ENCODE measurements around the gene MRPS18A.

The MRPS18A gene

GRCh38 chr6:43699564-43700186 is 12.1 kb upstream of the MRPS18A start:
- no peak for DNase-seq (ENCODE audit: low read depth in 2 of 2, low spot score in 1 of 2)

- no peak for DNase-seq (ENCODE audit: low read depth in 2 of 2, low spot score in 1 of 2)
Measured at GRCh38 chr6:43698584-43699349, 11.2 kb upstream of the MRPS18A start.

DNA sequence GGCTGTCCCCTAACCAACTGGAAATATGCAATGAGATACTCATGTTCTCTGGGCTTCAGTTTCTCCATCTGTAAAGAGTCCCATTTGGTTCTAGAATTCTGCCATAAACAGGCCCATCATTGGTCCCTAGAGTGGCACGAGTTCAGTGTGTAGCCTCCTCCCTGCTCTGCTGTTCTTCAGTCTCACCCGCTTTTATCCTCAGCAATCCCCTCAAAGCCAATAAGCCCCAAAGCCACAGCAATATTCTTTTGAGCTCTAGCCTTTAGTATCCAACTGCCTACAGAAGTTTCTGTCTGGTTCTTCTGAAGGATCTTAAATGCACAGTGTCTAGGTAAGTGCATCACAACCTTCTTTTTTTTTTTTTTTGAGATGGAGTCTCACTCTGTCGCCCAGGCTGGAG is 9.8 kb upstream of the MRPS18A start:
- DNase-seq (ENCODE audit: low read depth in 2 of 2, low spot score in 1 of 2): no peak

- no peak for DNase-seq (ENCODE audit: low read depth in 2 of 2, low spot score in 1 of 2)
Measured at GRCh38 chr6:43695967-43696291, 8.3 kb upstream of the MRPS18A start.

- DNase-seq (ENCODE audit: low read depth in 2 of 2, low spot score in 1 of 2): no peak
Measured at GRCh38 chr6:43695215-43695966, 7.8 kb upstream of the MRPS18A start.

DNA sequence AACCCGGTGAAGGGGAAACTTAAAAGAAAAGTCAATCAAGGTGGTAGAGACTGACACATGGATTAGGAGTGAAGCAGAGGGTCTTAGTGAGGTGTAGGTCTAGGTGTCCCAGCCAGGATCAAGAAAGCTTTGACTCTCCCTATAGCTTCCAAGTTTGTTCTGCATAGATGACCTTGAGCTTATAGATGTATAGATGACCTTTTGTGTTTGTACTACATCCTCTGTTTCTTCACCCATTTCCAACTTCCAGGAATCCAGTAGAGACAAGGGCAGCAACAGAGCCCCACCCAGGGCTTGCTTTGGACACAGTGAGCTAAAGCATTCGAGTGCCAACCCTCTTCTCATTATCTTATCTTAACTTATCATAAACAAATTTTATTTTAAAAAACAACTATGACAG is 1.8 kb upstream of the MRPS18A start:
- no peak for DNase-seq (ENCODE audit: low read depth in 2 of 2, low spot score in 1 of 2)

- DNase-seq (ENCODE audit: low read depth in 2 of 2, low spot score in 1 of 2): no peak
Measured at GRCh38 chr6:43687079-43687436, 533 bp downstream of the MRPS18A start.

DNA sequence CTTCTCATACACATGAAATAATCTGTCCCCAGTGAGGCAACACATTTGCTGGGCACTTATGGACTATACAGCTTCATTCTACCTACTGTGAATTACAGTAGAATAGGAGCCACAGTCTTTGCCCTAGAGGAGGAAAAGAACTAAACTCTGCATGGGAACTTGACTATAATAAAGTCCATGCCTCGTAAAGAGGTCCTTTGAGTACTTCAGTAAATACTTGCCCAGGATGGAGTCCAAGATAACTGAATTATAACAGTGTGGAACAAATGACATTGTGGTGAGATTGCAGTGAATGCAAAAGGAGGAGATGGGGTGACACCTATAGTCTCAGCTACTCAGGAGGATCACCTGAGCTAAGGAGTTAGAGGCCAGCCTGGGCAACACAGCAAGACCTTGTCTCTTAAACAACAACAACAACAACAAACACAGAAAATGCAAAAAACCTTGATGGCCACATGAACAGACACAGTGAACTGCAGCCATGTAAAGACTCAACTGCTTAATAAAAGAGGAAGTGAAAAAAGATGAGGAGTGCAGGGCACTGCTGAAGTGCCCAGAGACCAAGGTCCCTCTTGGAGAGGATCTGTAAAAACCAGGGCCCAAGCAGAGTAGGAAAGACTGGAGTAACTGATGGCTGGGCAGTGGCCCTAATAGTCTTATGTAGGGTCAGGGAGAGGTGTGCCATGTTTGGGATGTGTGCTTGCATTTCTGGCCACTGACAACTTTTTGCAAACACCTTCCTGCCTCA is 3.7 kb downstream of the MRPS18A start:
- DNase-seq (ENCODE audit: low read depth in 2 of 2, low spot score in 1 of 2): no peak

- no peak for DNase-seq (ENCODE audit: low read depth in 2 of 2, low spot score in 1 of 2)
Measured at GRCh38 chr6:43682724-43683429, 4.7 kb downstream of the MRPS18A start.

DNA sequence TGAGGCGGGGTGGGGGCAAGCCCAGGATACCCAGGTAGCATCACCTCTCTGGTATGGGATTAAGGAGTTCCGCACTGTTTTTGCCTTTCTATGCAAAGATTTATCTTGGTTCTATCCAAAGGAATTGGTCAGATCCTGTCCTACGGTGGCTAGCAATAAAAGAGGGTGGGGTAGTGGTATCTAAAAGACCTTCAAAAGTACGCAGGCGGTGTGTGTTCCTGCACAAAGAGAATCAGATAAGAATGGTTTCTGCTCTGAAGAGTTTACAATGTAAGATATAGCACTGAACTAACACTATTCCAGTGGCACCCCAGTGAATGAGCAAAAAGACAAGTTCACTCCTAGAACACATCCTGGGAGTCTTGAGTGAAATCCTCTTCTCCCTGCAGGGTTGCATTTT is 6.3 kb downstream of the MRPS18A start:
- DNase-seq (ENCODE audit: low read depth in 2 of 2, low spot score in 1 of 2): no peak

DNA sequence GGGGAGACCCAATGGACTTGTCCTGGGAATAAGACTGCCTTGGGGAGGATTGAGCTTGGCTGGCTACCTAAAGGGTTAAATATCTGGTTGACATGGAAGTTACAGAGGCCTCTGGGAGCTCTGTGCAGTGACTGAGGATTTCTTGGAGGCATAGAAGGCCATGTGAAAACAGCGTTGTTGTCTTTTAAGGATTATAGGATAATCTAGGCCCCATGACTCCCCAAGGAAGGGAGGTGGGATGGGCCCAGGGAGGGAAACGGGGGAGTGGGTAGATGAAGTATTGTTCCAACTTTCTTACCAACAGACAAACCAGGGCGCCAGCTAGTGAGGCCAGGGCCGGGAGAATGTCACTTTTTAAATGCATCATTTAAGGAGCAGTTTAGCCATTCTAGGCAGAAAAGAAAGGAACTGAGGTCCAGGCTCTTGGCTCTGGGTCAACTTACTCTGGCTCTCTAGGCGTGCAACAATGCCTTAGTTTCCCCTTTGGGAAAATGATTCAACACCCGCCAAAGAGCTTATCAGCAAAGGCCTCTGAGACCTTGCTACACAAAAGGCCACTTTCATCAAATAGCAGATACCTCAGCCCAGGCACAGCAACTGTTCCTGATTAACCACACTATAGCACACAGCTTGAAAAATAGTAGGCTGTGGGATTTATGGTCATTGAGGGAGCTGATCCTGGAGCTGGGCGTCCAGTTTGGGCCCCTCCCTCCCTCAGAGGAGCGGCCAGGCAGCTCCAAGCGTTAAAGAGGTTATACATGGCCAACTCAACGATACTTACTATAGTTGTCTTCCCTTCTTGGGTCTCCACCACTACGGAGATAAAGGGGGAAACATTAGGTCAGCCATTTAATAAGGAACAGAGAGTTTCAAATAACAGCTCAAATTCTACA is 7.0 kb downstream of the MRPS18A start:
- no peak for DNase-seq (ENCODE audit: low read depth in 2 of 2, low spot score in 1 of 2)

- DNase-seq (ENCODE audit: low read depth in 2 of 2, low spot score in 1 of 2): no peak
Measured at GRCh38 chr6:43679057-43679456, 8.5 kb downstream of the MRPS18A start.

- no peak for DNase-seq (ENCODE audit: low read depth in 2 of 2, low spot score in 1 of 2)
Measured at GRCh38 chr6:43678341-43678740, 9.2 kb downstream of the MRPS18A start.

DNA sequence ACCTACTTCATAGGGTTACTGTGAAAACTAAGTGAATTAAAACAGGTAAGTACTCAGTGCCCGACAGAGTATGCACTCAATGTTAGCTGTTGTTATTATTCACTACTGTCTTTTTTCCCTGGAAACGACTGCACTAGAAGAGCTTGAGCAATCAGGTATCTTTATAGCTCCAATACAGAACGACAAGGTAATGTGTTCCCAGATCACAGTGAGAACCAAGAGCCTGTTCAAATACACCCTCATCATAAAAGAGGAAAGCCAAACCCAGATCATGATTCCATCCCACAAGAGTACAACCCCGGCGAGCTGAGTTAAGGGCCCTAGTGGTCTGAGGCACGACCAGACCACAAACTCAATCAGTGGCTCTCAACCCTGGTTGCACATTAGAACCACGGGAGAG is 9.8 kb downstream of the MRPS18A start:
- DNase-seq (ENCODE audit: low read depth in 2 of 2, low spot score in 1 of 2): no peak

DNA sequence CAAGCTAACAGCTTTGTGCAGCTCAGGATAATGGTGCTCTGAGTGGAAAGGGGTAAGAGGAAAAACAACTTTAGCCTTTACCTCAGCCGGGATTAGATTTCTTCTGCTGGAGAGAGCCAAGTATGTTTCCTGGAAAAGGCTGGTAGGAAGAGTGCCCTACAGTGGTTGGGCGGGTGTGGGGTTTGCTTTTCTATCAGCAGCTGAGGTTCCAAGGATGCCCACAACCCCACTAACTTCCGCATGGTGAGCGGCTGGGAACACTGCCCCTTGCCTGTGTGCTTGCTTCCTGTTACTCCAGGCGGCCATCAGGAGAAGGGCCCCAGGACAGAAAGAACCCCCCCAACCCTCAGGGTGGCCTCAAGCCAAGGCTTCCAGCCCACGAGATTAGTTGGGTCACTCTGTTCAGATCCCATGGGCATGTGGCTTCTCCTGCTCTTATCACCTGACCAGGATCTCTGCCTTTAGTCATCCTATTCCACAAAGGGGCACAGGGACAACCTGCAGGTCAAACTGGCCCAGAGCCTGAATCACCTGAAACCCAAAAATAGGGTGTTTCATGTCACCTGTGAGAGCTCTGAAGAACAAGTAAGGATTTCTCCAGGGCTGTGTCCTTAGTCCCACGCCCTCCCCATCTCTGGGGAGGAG is 10.5 kb downstream of the MRPS18A start:
- no peak for DNase-seq (ENCODE audit: low read depth in 2 of 2, low spot score in 1 of 2)

- DNase-seq (ENCODE audit: low read depth in 2 of 2, low spot score in 1 of 2): no peak
Measured at GRCh38 chr6:43674921-43675320, 12.7 kb downstream of the MRPS18A start.

DNA sequence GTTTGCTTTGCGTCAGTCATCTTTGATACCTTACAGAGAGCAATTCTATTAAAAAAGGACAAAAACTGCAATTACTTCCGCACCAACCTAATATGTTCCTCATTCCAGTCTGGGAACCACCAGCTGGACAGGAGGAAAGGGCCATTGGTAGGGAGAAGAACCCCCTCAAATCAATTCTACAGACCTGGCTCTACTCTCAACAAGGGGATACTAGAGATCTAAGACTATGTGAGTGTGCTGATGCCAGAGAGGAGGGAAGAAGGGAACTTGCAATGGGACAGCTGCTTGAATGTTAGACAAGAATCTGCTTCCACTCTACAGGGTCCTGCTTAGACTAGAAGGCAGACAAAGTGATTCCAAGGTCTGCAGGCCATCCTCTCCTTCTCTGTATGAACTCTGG is 13.3 kb downstream of the MRPS18A start:
- no peak for DNase-seq (ENCODE audit: low read depth in 2 of 2, low spot score in 1 of 2)

- no peak for DNase-seq (ENCODE audit: low read depth in 2 of 2, low spot score in 1 of 2)
Measured at GRCh38 chr6:43673444-43674084, 14.0 kb downstream of the MRPS18A start.
